Left cardiac atrium (tissue), 4 donors: ENCODE data around the gene CRIP1. TPM values are rescaled to one million over a fixed set of nuclear protein-coding genes. Genes with fewer than 3 reads are reported as not detected.

ENCODE experiments used
- ATAC-seq, 2 donors: fragments of 200-7000 bp; cut with Tn5 transposase; one replicate each; pipeline ENCODE4 v1.9.1; 2020; ENCODE audit warnings: mild to moderate bottlenecking in 2 of 2, moderate library complexity in 2 of 2
- DNase-seq: peaks from one replicate; pipeline ENCODE4 v3.0.0-alpha.2; 2020
- intact Hi-C, 2 donors: fragments of 100-400 bp; cut with DNase I; formaldehyde crosslinking; loops; one replicate each; pipeline versions ENCODE4 v1.14.1 to v1.15.1; 2022 to 2023
- total RNA-seq, 2 donors: library from RNA; stranded (reverse); fragmentation: NEBNext Ultra II Directional; extraction: Animal tissue kit (Norgen Biotek cat#: 25700); gene quantifications; one replicate each; pipeline ENCODE4 v1.2.1, GENCODE V29; 2021
- donor health status: DM: no; HTN: yes; CAD: no.
- donor health status: DM: no; HTN: yes; CAD: no; lungs with severe emphysema.
- donor health status: DM: yes; HTN: yes; CAD: no.
- donor health status: Dilated cardiomyopathy.

Gene CRIP1
- total RNA-seq, 2 donors from 2014 or later = 137 to 192 TPM

- no peak for DNase-seq
- intact Hi-C loops = loop anchor here in 1 of 2 donors (10.0 kb wide), 1 partner anchor 321 kb away; no protein-coding TSS in a partner anchor
- ATAC-seq = peak; percentile 6 to 24
These were observed 39.4 kb downstream of the CRIP1 start, which contains the start of gene TMEM121 for GRCh38 chr14:105525861-105526775. Gene TMEM121, plus strand, starts transcription at chr14:105526583. Its CDS starts 2,252 bp downstream, at chr14:105528835.

DNA sequence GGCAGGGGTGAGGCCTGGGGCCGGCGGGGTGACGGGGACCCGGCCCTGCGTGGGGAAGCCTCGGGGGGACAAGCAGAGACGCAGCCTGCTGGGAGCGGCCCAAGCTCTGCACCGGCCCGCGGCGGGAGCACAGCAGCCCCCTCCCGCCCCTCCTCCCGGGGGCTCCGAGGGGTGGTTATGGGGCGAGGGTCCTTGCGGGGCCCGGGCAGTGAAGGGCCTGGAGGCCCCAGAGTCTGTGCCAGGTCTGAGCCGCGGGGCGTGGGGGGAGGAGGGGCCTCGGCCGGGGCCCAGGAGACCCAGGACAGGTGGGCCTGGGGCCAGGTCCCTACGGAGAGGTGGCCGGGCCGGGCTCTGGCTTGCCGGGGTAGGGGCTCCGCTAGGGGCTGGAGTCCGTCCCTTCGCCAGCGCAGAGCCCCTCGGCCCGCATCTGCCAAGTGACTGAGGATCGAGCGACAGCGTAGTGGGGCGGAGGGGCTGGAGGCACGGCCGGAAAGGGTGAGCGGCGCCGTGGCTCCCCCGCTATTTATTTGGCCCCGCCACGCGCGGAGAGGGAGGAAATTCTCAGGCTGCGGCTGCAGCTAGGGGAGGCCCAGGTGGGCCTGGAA lies 40.2 kb downstream of the CRIP1 start:
- peak; percentile 5 to 8 for ATAC-seq

DNA sequence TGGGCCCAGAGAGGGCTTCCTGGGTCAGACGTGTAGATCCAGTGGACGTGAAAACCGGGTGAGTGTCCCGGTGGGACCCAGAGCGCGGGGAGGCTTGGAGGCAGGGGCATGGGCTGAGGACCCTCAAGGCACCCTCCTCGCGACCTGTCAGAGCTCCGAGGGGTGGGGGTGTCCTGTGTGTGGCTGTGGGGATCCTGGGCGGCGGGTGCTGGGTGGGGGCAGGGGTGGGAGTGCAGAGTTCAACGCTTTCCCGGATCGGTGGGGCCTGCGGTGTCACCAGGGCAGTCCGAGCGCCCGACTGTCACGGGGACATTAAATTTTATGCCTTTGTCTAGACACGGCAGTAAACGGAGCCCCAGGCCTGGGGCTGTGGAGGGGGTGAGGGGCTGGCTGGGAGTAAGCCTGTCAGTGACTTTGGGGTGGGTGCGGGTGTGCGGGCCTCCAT lies 40.7 kb downstream of the CRIP1 start:
- no peak for DNase-seq
- intact Hi-C loops = loop anchor here in 1 of 2 donors (10.0 kb wide), 1 partner anchor 323 kb away; no protein-coding TSS in a partner anchor
- ATAC-seq = no peak

More for the DNA sequence above, 40.2 kb downstream of the CRIP1 start:
- intact Hi-C loops = loop anchor here in 1 of 2 donors (10.0 kb wide), 1 partner anchor 322 kb away; no protein-coding TSS in a partner anchor
- no peak for DNase-seq

GRCh38 chr14:105527826-105528585 lies 41.3 kb downstream of the CRIP1 start:
- ATAC-seq (peak; percentile 78 to 79), DNase-seq (peak; percentile 84)
- intact Hi-C loops = loop anchor here (2.0 to 10.0 kb wide), 2 partner anchors 157 to 323 kb away; no protein-coding TSS in a partner anchor

- intact Hi-C loops = loop anchor here (2.0 to 10.0 kb wide), 2 partner anchors 158 to 324 kb away; no protein-coding TSS in a partner anchor
- DNase-seq (no peak), ATAC-seq (peak; percentile 5 to 7)
These were observed 42.1 kb downstream of the CRIP1 start for GRCh38 chr14:105528586-105529318.

GRCh38 chr14:105529319-105529568 lies 42.6 kb downstream of the CRIP1 start:
- no peak for ATAC-seq
- intact Hi-C loops = loop anchor here (2.0 to 10.0 kb wide), 2 partner anchors 158 to 324 kb away; no protein-coding TSS in a partner anchor
- DNase-seq = peak; percentile 39

DNA sequence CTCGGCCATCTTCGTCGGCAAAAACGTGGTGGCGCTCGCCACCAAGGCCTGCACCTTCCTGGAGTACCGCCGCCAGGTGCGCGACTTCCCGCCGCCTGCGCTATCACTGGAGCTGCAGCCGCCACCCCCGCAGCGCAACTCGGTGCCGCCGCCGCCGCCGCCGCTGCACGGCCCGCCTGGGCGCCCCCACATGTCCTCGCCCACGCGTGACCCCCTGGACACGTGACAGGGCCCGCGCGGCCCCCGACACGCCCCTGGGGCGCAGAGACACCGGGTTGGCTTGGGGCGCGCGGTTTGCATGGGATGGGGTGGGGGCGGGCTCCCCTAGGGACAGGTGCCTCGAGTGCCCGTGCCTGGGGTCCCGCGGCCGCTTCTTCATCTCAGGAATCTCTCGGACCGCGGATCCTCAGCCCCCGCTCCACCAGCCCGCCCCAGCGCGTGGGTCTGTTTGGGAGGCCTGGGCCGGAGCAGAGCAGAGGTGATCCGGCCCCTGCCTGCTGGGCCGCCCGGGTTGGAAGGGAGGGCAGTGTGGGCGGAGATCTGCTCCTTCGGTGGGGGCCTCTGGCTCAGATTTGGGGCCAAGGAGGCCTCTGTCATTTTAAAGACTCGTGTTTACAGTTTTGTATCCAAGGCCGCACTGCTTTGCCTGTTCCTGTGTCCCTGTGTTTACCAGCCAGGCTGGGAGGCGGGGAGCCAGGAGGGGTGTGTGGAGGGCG lies 43.0 kb downstream of the CRIP1 start:
- intact Hi-C loops = loop anchor here (2.0 to 10.0 kb wide), 3 partner anchors 155 to 325 kb away; no protein-coding TSS in a partner anchor
- DNase-seq = peak; percentile 40

GRCh38 chr14:105530285-105531087 lies 43.8 kb downstream of the CRIP1 start:
- intact Hi-C loops = loop anchor here in 1 of 2 donors (10.0 kb wide), 1 partner anchor 156 kb away; no protein-coding TSS in a partner anchor
- ATAC-seq = no peak
- no peak for DNase-seq

More for the DNA sequence above, 43.0 kb downstream of the CRIP1 start:
- ATAC-seq = no peak

GRCh38 chr14:105531088-105531893 lies 44.6 kb downstream of the CRIP1 start:
- intact Hi-C loops = loop anchor here in 1 of 2 donors (10.0 kb wide), 1 partner anchor 156 kb away; no protein-coding TSS in a partner anchor
- DNase-seq (no peak), ATAC-seq (no peak)

- DNase-seq (no peak), ATAC-seq (no peak)
- intact Hi-C loops = loop anchor here in 1 of 2 donors (10.0 kb wide), 1 partner anchor 157 kb away; no protein-coding TSS in a partner anchor
These were observed 45.4 kb downstream of the CRIP1 start for GRCh38 chr14:105531894-105532623.

- intact Hi-C loops = loop anchor here in 1 of 2 donors (10.0 kb wide), 1 partner anchor 158 kb away; no protein-coding TSS in a partner anchor
- ATAC-seq (no peak), DNase-seq (no peak)
These were observed 46.1 kb downstream of the CRIP1 start for GRCh38 chr14:105532735-105533141.

DNA sequence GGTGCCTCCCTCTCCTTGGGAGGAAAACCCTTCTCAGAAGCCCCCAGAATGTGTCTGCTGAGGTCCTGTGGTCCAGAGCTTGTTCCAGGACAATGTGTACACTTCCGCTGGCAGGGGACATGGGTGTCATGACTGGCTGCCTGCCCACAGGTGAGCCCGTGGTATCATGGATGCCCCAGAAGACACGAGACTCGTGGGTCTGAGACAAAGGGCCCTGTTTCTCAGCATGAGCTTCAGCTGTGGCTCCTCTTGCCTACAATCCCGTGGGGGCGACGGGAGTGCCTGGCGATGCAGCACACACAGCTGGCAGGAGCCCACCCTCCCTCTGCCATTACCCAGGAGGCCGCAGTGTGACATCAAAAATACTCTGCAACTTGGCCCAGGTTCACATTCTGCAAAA lies 46.7 kb downstream of the CRIP1 start:
- ATAC-seq (no peak), DNase-seq (no peak)
- intact Hi-C loops = loop anchor here in 1 of 2 donors (10.0 kb wide), 1 partner anchor 159 kb away; no protein-coding TSS in a partner anchor

GRCh38 chr14:105533811-105534498 lies 47.3 kb downstream of the CRIP1 start:
- ATAC-seq (no peak), DNase-seq (no peak)
- intact Hi-C loops = loop anchor here in 1 of 2 donors (10.0 kb wide), 1 partner anchor 159 kb away; no protein-coding TSS in a partner anchor

GRCh38 chr14:105534586-105534985 lies 47.9 kb downstream of the CRIP1 start:
- intact Hi-C loops = loop anchor here in 1 of 2 donors (10.0 kb wide), 1 partner anchor 160 kb away; no protein-coding TSS in a partner anchor
- ATAC-seq (no peak), DNase-seq (no peak)
